ENCODE measurements around the gene MEMO1. TPM values are rescaled to one million over a fixed set of nuclear protein-coding genes. Genes with fewer than 3 reads are reported as not detected.
A peak's percentile ranks its signal among the peaks of the same experiment; 100 is the strongest.

The MEMO1 gene
- total and polyA plus RNA-seq, 9 of the 15 experiments (the other 6 are each of a cell fraction or from before 2014, with no cell fraction given), result 22.1 to 87.7 (median 61.2) TPM

GRCh38 chr2:31998731-31999383 is 12.0 kb downstream of the MEMO1 start (continued):
- TF ChIP-seq ZNF609 (CRISPR knock-in tag; IDR thresholded peaks at IDR 0.05; ENCODE audit: borderline replicate concordance) (no peak), EZH2 (IDR thresholded peaks at IDR 0.05; ENCODE audit: borderline replicate concordance, low read depth, low read length) (no peak), HNRNPH1 (optimal IDR thresholded peaks at IDR 0.05; ENCODE audit: low read depth, low read length) (no peak), ZNF316 (IDR thresholded peaks at IDR 0.05) (peak; percentile 39; the same call in 1 of the 2 replicates), RFX5 (IDR thresholded peaks at IDR 0.05; ENCODE audit: low read depth, low read length) (no peak), RREB1 (CRISPR knock-in tag; IDR thresholded peaks at IDR 0.05) (no peak), COPS2 (conservative IDR thresholded peaks at IDR 0.05) (no peak)
